Effector memory CD4-positive, alpha-beta T cell (primary cell): ENCODE measurements around the gene SCG3.
"Not testable (repeated sequence)": the region's sequence is repeated elsewhere in the genome, so short reads cannot be mapped to it uniquely, and the experiment has no call there.

Experiments
- DNase-seq, 3 donors: peaks; one replicate each; pipeline ENCODE4 v3.0.0-alpha.2; 2020
- H3K27ac ChIP-seq: 2 replicates; pipeline ENCODE4 v1.7.0; 2013; ENCODE audit warnings: mild to moderate bottlenecking, low read length, moderate library complexity; ENCODE audit not compliant: insufficient read depth, poor library complexity, severe bottlenecking
- H3K27me3 ChIP-seq: replicated peaks from 2 replicates; pipeline ENCODE4 v1.7.0; 2013; ENCODE audit warnings: mild to moderate bottlenecking, low read length; ENCODE audit not compliant: insufficient read depth, control insufficient read depth, poor library complexity, severe bottlenecking
- H3K36me3 ChIP-seq: 2 replicates; pipeline ENCODE4 v1.7.0; 2013; ENCODE audit warnings: mild to moderate bottlenecking, low read length, moderate library complexity; ENCODE audit not compliant: control insufficient read depth, insufficient read depth
- H3K4me1 ChIP-seq: 2 replicates; pipeline ENCODE4 v1.7.0; 2013; ENCODE audit warnings: low read length, mild to moderate bottlenecking; ENCODE audit not compliant: control insufficient read depth, insufficient read depth, poor library complexity, severe bottlenecking
- H3K4me3 ChIP-seq: 2 replicates; pipeline ENCODE4 v1.7.0; 2013; ENCODE audit warnings: low read length, low read depth, mild to moderate bottlenecking; ENCODE audit not compliant: insufficient read depth, poor library complexity, severe bottlenecking
- H3K9me3 ChIP-seq: 2 replicates; pipeline ENCODE4 v1.7.0; 2013; ENCODE audit warnings: mild to moderate bottlenecking, low read length, moderate library complexity; ENCODE audit not compliant: control insufficient read depth

Gene SCG3

GRCh38 chr15:51655401-51656057 is 25.8 kb upstream of the SCG3 start:
- H3K9me3 ChIP-seq, H3K4me3 ChIP-seq, H3K4me1 ChIP-seq, H3K36me3 ChIP-seq, H3K27ac ChIP-seq, H3K27me3 ChIP-seq, DNase-seq: not testable (repeated sequence)

DNA sequence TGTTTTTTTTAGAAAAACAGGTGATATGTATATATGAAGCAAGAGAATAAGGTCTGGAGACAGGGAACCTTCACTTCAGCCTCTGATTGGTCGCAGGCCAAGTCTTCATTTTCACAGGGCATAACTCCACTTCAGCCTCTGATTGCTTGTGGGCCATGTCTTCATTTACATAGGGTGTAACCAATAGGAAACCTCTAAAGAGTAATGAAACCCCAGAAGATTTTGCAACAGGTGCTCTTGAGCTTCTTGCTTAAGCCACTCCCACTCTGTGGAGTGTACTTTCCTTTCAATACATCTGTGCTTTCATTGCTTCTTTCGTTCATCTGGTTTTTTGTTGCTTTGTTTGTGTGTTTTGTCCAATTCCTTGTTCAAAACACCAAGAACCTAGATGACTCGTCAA is 22.6 kb upstream of the SCG3 start:
- Histone ChIP-seq H3K9me3 (no peaks in the 10 kb centered on the region), H3K27me3 (no peaks in the 10 kb centered on the region), H3K27ac (no peak overlapping the region), H3K4me3 (no peak overlapping the region), H3K36me3 (no peaks in the 10 kb centered on the region), H3K4me1 (no peaks in the 10 kb centered on the region)
- DNase-seq, result no peak

GRCh38 chr15:51661072-51661471 is 20.2 kb upstream of the SCG3 start:
- Histone ChIP-seq H3K27me3 (no peaks in the 10 kb centered on the region), H3K4me1 (no peaks in the 10 kb centered on the region), H3K36me3 (no peaks in the 10 kb centered on the region), H3K9me3 (no peaks in the 10 kb centered on the region), H3K4me3 (no peak overlapping the region), H3K27ac (no peak overlapping the region)
- DNase-seq, result no peak

- no peaks in the 10 kb centered on the region for H3K9me3 ChIP-seq
- H3K27me3 ChIP-seq, result no peaks in the 10 kb centered on the region
- no peaks in the 10 kb centered on the region for H3K36me3 ChIP-seq
- H3K4me1 ChIP-seq, result no peaks in the 10 kb centered on the region
- DNase-seq, result no peak
- H3K27ac ChIP-seq, result no peak overlapping the region
- no peak overlapping the region for H3K4me3 ChIP-seq
Observed at GRCh38 chr15:51667478-51667877, 13.8 kb upstream of the SCG3 start.

DNA sequence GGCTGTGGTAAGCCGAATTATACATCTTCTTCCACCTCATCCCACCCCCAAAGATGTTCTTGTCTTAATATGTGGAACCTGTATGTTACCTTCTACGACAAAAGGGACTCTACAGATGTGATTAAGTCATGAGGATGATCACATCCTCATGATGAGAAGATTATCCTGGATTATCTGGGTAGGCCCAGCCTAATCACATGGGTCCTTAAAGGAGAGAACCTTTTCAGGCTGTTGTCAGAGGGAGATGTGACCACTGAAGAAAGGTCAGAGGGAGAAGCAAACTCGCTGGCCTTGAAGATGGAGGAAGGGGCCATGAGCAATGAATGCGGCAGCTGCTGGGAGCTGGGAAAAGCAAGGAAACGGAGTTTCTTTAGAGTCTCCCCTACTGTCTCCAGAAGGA is 12.9 kb upstream of the SCG3 start:
- Histone ChIP-seq H3K36me3 (no peaks in the 10 kb centered on the region), H3K4me3 (no peak overlapping the region), H3K27me3 (no peaks in the 10 kb centered on the region), H3K9me3 (no peaks in the 10 kb centered on the region), H3K4me1 (no peaks in the 10 kb centered on the region), H3K27ac (no peak overlapping the region)
- no peak for DNase-seq

DNA sequence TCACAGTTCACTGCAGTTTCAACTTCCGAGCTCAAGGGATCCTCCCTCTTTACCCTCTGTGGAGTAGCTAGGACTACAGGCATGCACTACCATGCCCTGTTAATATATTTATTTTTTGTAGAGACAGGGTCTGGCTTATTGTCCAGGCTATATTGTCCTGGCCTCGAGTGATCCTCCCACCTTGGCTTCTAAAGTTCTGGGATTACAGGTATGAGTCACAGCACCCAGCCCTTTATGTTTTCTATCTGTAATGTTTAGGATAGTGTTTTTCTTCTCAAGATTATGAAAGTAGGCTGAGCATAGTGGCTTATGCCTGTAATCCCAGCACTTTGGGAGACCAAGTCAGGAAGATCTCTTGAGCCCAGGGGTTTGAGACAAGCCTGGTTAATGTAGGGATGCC is 11.9 kb upstream of the SCG3 start:
- no peak for DNase-seq
- Histone ChIP-seq H3K27ac (no peak overlapping the region), H3K4me3 (no peak overlapping the region), H3K27me3 (no peaks in the 10 kb centered on the region), H3K36me3 (no peaks in the 10 kb centered on the region), H3K4me1 (no peaks in the 10 kb centered on the region), H3K9me3 (no peaks in the 10 kb centered on the region)

GRCh38 chr15:51672155-51672687 is 9.1 kb upstream of the SCG3 start:
- DNase-seq, result no peak

DNA sequence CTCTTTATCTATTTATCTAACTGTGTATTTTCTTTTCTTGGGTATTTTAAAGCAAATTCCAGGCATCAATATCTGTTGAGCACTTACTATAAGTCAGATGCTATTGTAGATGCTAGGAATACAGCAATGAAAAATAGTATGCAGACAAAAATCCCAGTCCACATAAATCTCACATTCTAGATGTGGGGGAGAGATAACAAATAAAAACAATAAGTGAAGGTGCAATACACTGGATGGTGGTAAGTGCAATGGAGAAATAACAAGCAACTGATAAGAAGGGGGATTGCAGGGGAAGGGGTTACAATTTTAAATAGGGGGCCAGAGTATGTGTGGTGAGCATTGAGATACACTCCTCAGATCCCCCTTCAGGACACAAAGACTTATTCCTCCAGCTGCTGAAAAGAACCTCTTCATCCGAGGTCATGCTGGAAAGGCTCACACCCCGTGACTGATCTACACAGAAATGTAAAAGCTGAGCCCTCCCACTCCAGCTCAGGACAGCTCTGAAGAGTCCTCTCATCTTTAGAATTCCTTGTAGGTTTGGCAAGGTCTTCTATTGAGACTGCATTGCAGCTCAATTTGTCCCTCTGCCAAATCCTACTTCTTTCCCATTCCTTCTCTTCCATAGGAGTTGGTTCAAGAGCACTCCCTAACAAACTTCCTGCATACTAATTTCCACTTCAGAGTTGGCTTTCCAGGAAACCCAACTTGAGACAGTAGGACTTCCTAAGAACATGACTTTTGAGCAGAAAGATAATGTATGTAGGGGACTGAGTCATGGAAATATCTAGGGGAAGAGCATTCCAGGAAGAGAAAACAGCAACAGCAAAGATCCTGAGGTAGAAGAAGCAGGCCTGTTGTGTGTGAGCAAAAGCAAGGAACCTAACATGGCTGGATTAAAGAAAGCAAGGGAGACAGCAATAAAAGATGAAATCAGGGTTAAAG is 8.1 kb upstream of the SCG3 start:
- Histone ChIP-seq H3K27ac (no peak overlapping the region), H3K27me3 (no peaks in the 10 kb centered on the region), H3K36me3 (no peaks in the 10 kb centered on the region), H3K4me1 (no peaks in the 10 kb centered on the region), H3K9me3 (no peaks in the 10 kb centered on the region), H3K4me3 (no peak overlapping the region)
- DNase-seq, result no peak

More at GRCh38 chr15:51672155-51672687, 9.1 kb upstream of the SCG3 start:
- Histone ChIP-seq H3K27me3 (no peaks in the 10 kb centered on the region), H3K36me3 (no peaks in the 10 kb centered on the region), H3K9me3 (no peaks in the 10 kb centered on the region), H3K4me3 (no peak overlapping the region), H3K27ac (no peak overlapping the region), H3K4me1 (no peaks in the 10 kb centered on the region)

GRCh38 chr15:51675234-51675633 is 6.1 kb upstream of the SCG3 start:
- H3K27me3 ChIP-seq, result no peaks in the 10 kb centered on the region
- DNase-seq, result no peak
- H3K9me3 ChIP-seq, result no peaks in the 10 kb centered on the region
- no peak overlapping the region for H3K4me3 ChIP-seq
- H3K36me3 ChIP-seq, result no peaks in the 10 kb centered on the region
- H3K27ac ChIP-seq, result no peak overlapping the region
- H3K4me1 ChIP-seq, result no peaks in the 10 kb centered on the region

DNA sequence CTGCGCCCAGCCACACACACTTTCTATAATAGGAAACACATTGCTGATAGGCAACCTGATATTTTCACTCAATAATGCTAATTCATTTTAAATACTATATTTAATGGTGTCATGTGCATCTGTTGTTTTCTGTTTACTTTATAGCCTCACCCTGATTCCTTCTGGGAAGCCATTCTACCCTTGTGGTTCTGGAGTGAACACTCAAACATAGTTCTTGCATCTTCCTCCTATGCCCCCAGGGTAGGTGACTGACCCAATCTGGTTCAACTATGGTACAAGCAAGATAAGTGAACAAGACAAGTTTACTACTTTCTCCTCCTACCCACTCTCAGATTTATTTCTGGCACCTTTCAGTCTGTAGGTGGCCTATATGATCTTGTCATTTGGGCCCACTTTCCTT is 4.3 kb upstream of the SCG3 start:
- Histone ChIP-seq H3K27me3 (peaks cover 12% of the 10 kb centered on the region), H3K27ac (no peak overlapping the region), H3K4me3 (no peak overlapping the region), H3K9me3 (no peaks in the 10 kb centered on the region), H3K36me3 (no peaks in the 10 kb centered on the region), H3K4me1 (peaks cover 4% of the 10 kb centered on the region)
- no peak for DNase-seq
